Endodermal cell (in vitro differentiated cells): ENCODE data around the gene ZNF350. TPM values are rescaled to one million over a fixed set of nuclear protein-coding genes. Genes with fewer than 3 reads are reported as not detected.

Source experiments
- DNase-seq: peaks from one replicate; pipeline ENCODE4 v3.0.0-alpha.2; 2017
- H3K27ac ChIP-seq: 2 replicates; pipeline ENCODE4 v1.5.1; 2013; ENCODE audit warnings: mild to moderate bottlenecking, low read depth, low read length, moderate library complexity
- H3K27me3 ChIP-seq: 2 replicates; pipeline ENCODE4 v1.6.1; 2013; ENCODE audit warnings: mild to moderate bottlenecking, low read length, moderate library complexity; ENCODE audit not compliant: insufficient read depth, control insufficient read depth, poor library complexity, severe bottlenecking
- H3K36me3 ChIP-seq: 2 replicates; pipeline ENCODE4 v1.7.0; 2013; ENCODE audit warnings: mild to moderate bottlenecking, low read length, moderate library complexity; ENCODE audit not compliant: control insufficient read depth, insufficient read depth
- H3K4me1 ChIP-seq: one replicate; pipeline ENCODE4 v1.7.0; 2013; ENCODE audit warnings: low read length; ENCODE audit not compliant: control insufficient read depth, insufficient read depth
- H3K4me3 ChIP-seq: 2 replicates; pipeline ENCODE4 v1.5.1; 2013; ENCODE audit warnings: mild to moderate bottlenecking, low read length, moderate library complexity
- H3K9ac ChIP-seq: 2 replicates; pipeline ENCODE4 v1.6.1; 2013; ENCODE audit warnings: mild to moderate bottlenecking, low read length, moderate library complexity; ENCODE audit not compliant: poor library complexity, severe bottlenecking; ENCODE audit errors: extremely low read depth
- H3K9me3 ChIP-seq: 2 replicates; pipeline ENCODE4 v1.6.1; 2013; ENCODE audit warnings: mild to moderate bottlenecking, low read length, moderate library complexity; ENCODE audit not compliant: control insufficient read depth
- H3K27ac Mint-ChIP-seq: 2 replicates; pipeline ENCODE4 v1.8.0; 2020; ENCODE audit warnings: mixed read lengths
- H3K27me3 Mint-ChIP-seq: 2 replicates; pipeline ENCODE4 v1.8.0; 2021; ENCODE audit warnings: mild to moderate bottlenecking, mixed read lengths; ENCODE audit not compliant: insufficient read depth
- H3K36me3 Mint-ChIP-seq: 2 replicates; pipeline ENCODE4 v1.8.0; 2020; ENCODE audit warnings: low read depth, mixed read lengths
- H3K4me1 Mint-ChIP-seq: 2 replicates; pipeline ENCODE4 v1.8.0; 2020; ENCODE audit warnings: mixed read lengths
- H3K4me3 Mint-ChIP-seq: 2 replicates; pipeline ENCODE4 v1.8.0; 2020; ENCODE audit warnings: mild to moderate bottlenecking, moderate library complexity, mixed read lengths
- H3K9me3 Mint-ChIP-seq: 2 replicates; pipeline ENCODE4 v1.8.0; 2020; ENCODE audit warnings: mild to moderate bottlenecking, mixed read lengths
- CTCF ChIP-seq: fragments of 200-600 bp; sonication (generic); conservative IDR thresholded peaks from 2 replicates; pipeline ENCODE4 v1.5.0; 2021; ENCODE audit warnings: antibody characterized with exemption, mild to moderate bottlenecking
- WGBS, 2 experiments: methylation state at CpG; one replicate each; pipeline versions ENCODE4 v1.1.5 to v1.1.7; 2013; ENCODE audit warnings: missing lambda C conversion rate in 2 of 2, mixed read lengths in 1 of 2; ENCODE audit not compliant: insufficient coverage in 1 of 2, insufficient read length in 1 of 2; 5-methylcytosine and 5-hydroxymethylcytosine counted together
- total RNA-seq, 2 donors: library from RNA; stranded (reverse); fragmentation: NEBNext Ultra II Directional in 1 of 2; extraction: Animal tissue kit (Norgen Biotek cat#: 25700) in 1 of 2; gene quantifications; 2 replicates in 1 of 2; 3 replicates in 1 of 2; pipeline ENCODE4 v1.2.1, GENCODE V29; 2021

Gene ZNF350
- total RNA-seq, 2 donors from 2014 or later = 8.3 to 11.2 TPM

DNA sequence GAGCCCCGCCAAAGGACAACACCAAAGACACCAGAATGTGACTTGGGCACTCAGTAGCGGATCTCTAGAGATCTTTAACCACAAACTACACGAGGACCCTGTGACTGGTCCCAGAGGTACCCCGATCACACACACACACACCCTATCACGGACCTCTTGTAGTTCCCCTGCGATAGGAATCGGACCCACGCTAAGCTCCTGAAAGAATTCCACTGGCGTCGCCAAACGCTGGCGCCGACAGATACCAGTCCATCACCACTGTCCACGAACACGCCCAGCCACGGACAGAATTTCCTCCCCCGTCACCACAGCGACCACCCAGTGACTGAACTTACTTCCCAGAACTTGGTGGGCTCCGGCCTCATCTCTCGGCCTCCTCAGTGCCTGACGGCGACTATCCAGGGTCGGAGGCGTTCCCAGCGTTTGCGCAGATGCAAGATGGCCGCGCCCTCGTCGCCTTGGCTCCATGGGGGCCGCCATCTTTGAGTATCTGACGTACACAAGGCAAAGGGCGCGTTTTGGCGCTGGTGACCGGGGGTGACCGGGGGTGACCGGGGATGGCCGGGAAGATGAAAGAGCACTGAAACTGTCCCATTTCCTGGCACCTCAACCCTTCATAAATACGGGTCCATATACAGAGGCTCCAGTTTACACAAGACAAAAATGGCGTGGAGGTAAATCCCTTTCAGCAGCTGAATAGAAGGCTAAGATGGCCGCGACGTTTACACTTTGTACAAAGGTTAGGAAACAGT is 21.3 kb upstream of the ZNF350 start, which contains the start of gene ZNF615:
Gene ZNF615 (minus strand): TSS at position 406 of the 752 bp plus-strand sequence. CDS start 4,500 bp downstream, outside the sequence.
- H3K36me3 Mint-ChIP-seq = peaks cover 50% of the 10 kb centered on the region
- H3K27me3 Mint-ChIP-seq = no peaks in the 10 kb centered on the region
- peaks cover 4% of the 10 kb centered on the region for H3K4me1 Mint-ChIP-seq
- WGBS, 2 experiments = 2 to 18% methylated on average over 10 to 44 of the region's 44 CpGs
- Histone ChIP-seq H3K27ac (peak within 1 kb of the TSS; percentile 75), H3K9ac (peak within 1 kb of the TSS; percentile 69), H3K36me3 (peaks cover 25% of the 10 kb centered on the region), H3K9me3 (peaks cover 60% of the 10 kb centered on the region), H3K4me1 (no peaks in the 10 kb centered on the region), H3K27me3 (no peaks in the 10 kb centered on the region), H3K4me3 (peak within 1 kb of the TSS; percentile 92)
- peaks cover 35% of the 10 kb centered on the region for H3K9me3 Mint-ChIP-seq
- no peak for TF ChIP-seq CTCF
- peak within 1 kb of the TSS; percentile 99 for H3K27ac Mint-ChIP-seq
- H3K4me3 Mint-ChIP-seq = peak within 1 kb of the TSS; percentile 99
- peak; percentile 96 for DNase-seq

- peaks cover 25% of the 10 kb centered on the region for H3K36me3 ChIP-seq
- peak overlapping the region; percentile 92 for H3K4me3 ChIP-seq
- H3K9me3 ChIP-seq = peaks cover 62% of the 10 kb centered on the region
- Mint-ChIP-seq H3K27me3 (no peaks in the 10 kb centered on the region), H3K36me3 (peaks cover 47% of the 10 kb centered on the region), H3K4me3 (peak overlapping the region; percentile 99), H3K4me1 (peaks cover 4% of the 10 kb centered on the region), H3K27ac (peak overlapping the region; percentile 99), H3K9me3 (peaks cover 31% of the 10 kb centered on the region)
- no peaks in the 10 kb centered on the region for H3K4me1 ChIP-seq
- peak; percentile 63 for DNase-seq
- no peaks in the 10 kb centered on the region for H3K27me3 ChIP-seq
- H3K9ac ChIP-seq = peak overlapping the region; percentile 69
- no peak for TF ChIP-seq CTCF
- no peak overlapping the region for H3K27ac ChIP-seq
- WGBS, 2 experiments = 4 to 22% methylated on average over 3 to 9 of the region's 9 CpGs
Measured at GRCh38 chr19:52007451-52007805, 20.8 kb upstream of the ZNF350 start.

GRCh38 chr19:51994048-51994644 is 7.5 kb upstream of the ZNF350 start:
- H3K4me3 Mint-ChIP-seq = no peak overlapping the region

More at GRCh38 chr19:51994048-51994644, 7.5 kb upstream of the ZNF350 start:
- H3K27me3 Mint-ChIP-seq = no peaks in the 10 kb centered on the region
- Histone ChIP-seq H3K9ac (no peak overlapping the region), H3K27ac (no peak overlapping the region), H3K4me3 (peak overlapping the region; percentile 57), H3K27me3 (no peaks in the 10 kb centered on the region), H3K4me1 (no peaks in the 10 kb centered on the region), H3K36me3 (peaks cover 83% of the 10 kb centered on the region), H3K9me3 (peaks cover 100% of the 10 kb centered on the region)
- no peak for DNase-seq
- H3K9me3 Mint-ChIP-seq = peaks cover 100% of the 10 kb centered on the region
- no peaks in the 10 kb centered on the region for H3K4me1 Mint-ChIP-seq
- peaks cover 86% of the 10 kb centered on the region for H3K36me3 Mint-ChIP-seq
- no peak for TF ChIP-seq CTCF
- WGBS, 2 experiments = 88 to 100% methylated on average over 2 of the region's 2 CpGs
- no peak overlapping the region for H3K27ac Mint-ChIP-seq
